ENCODE data around the gene PSME2.

The PSME2 gene

GRCh38 chr14:24160850-24161804, 14.7 kb upstream of the PSME2 start, which contains the start of gene IRF9 (continued):
- TF ChIP-seq ZNF148 (tag by site-specific recombination; IDR thresholded peaks at IDR 0.05; ENCODE audit: borderline replicate concordance) (no peak), ZNF10 (tag by site-specific recombination; IDR thresholded peaks at IDR 0.05) (no peak), ZFHX2 (tag by site-specific recombination; conservative IDR thresholded peaks at IDR 0.05) (peak; percentile 55), GLI4 (tag by site-specific recombination; IDR thresholded peaks at IDR 0.05) (no peak), ZBTB21 (tag by site-specific recombination; IDR thresholded peaks at IDR 0.05) (peak; percentile 77), ZNF37A (tag by site-specific recombination; IDR thresholded peaks at IDR 0.05) (no peak), ZNF473 (tag by site-specific recombination; IDR thresholded peaks at IDR 0.05) (no peak), ZNF362 (tag by site-specific recombination; IDR thresholded peaks at IDR 0.05) (no peak), ZNF169 (tag by site-specific recombination; IDR thresholded peaks at IDR 0.05) (no peak), INSM2 (tag by site-specific recombination; IDR thresholded peaks at IDR 0.05) (peak; percentile 84), ZBTB1 (tag by site-specific recombination; IDR thresholded peaks at IDR 0.05) (no peak), ZSCAN5A (tag by site-specific recombination; IDR thresholded peaks at IDR 0.05) (no peak), REPIN1 (tag by site-specific recombination; IDR thresholded peaks at IDR 0.05; ENCODE audit: low read depth) (no peak), ZNF501 (tag by site-specific recombination; IDR thresholded peaks at IDR 0.05) (no peak; the same call in 1 of the 2 replicates), PRDM4 (tag by site-specific recombination; IDR thresholded peaks at IDR 0.05) (no peak), ZNF558 (tag by site-specific recombination; IDR thresholded peaks at IDR 0.05) (no peak), OSR2 (tag by site-specific recombination; IDR thresholded peaks at IDR 0.05) (no peak), ZNF24 (tag by site-specific recombination; IDR thresholded peaks at IDR 0.05) (peak; percentile 83), KLF8 (tag by site-specific recombination; IDR thresholded peaks at IDR 0.05) (peak; percentile 90), PRDM1 (tag by site-specific recombination; IDR thresholded peaks at IDR 0.05) (peak; percentile 61; the same call in 1 of the 2 replicates), YY2 (tag by site-specific recombination; IDR thresholded peaks at IDR 0.05) (no peak), ZNF658 (tag by site-specific recombination; IDR thresholded peaks at IDR 0.05) (no peak), ZNF585B (tag by site-specific recombination; IDR thresholded peaks at IDR 0.05) (no peak), ZNF791 (tag by site-specific recombination; IDR thresholded peaks at IDR 0.05) (no peak), ELK4 (IDR thresholded peaks at IDR 0.05; ENCODE audit: borderline replicate concordance, low read depth, low read length) (no peak), ZNF138 (tag by site-specific recombination; IDR thresholded peaks at IDR 0.05; ENCODE audit: borderline replicate concordance) (no peak), ZNF670 (tag by site-specific recombination; IDR thresholded peaks at IDR 0.05; ENCODE audit: low read depth) (no peak), ZNF785 (tag by site-specific recombination; IDR thresholded peaks at IDR 0.05) (no peak)
